HCT116 (cell line): Measurements from ENCODE around the gene SQSTM1.

Source experiments
- CBX3 ChIP-seq: IDR thresholded peaks from 2 replicates; pipeline ENCODE4 v1.6.1; 2012; ENCODE audit warnings: low read depth
- CEBPB ChIP-seq: IDR thresholded peaks from 2 replicates; pipeline ENCODE4 v1.6.1; 2012; ENCODE audit warnings: low read depth
- POLR2A ChIP-seq: IDR thresholded peaks from 2 replicates; pipeline ENCODE4 v1.7.0; 2011; ENCODE audit warnings: borderline replicate concordance; ENCODE audit not compliant: insufficient read depth, insufficient read length; ENCODE audit errors: extremely low read depth
- POLR2AphosphoS5 ChIP-seq: IDR thresholded peaks from 2 replicates; pipeline ENCODE4 v1.6.1; 2011; ENCODE audit warnings: mild to moderate bottlenecking, low read depth, low read length, moderate library complexity
- TCF7L2 ChIP-seq: IDR thresholded peaks from 2 replicates; pipeline ENCODE4 v1.7.0; 2011; ENCODE audit warnings: borderline replicate concordance, inconsistent platforms; ENCODE audit not compliant: insufficient read depth, insufficient read length; ENCODE audit errors: extremely low read depth
- ZNF274 ChIP-seq: fragments of 200-500 bp; sonication (Bioruptor generic); IDR thresholded peaks from 2 replicates; pipeline ENCODE4 v1.6.1; 2014; ENCODE audit warnings: mild to moderate bottlenecking, low read depth, low read length, inconsistent platforms
- TF ChIP-seq, protein P1 (sequence below), 3 experiments: fragments of 200-600 bp in 1 of 3; sonication (generic) in 1 of 3; IDR thresholded peaks in 2 of 3; conservative IDR thresholded peaks in 1 of 3; 2 replicates each; pipeline ENCODE4 v1.5.1; 2012 to 2017; ENCODE audit warnings: low read depth in 2 of 3, low read length in 2 of 3, antibody characterized with exemption in 1 of 3, borderline replicate concordance in 1 of 3, control low read depth in 1 of 3, mild to moderate bottlenecking in 1 of 3, mixed read lengths in 1 of 3, mixed run types in 1 of 3, moderate library complexity in 1 of 3; ENCODE audit not compliant: insufficient read depth in 1 of 3

DNA sequence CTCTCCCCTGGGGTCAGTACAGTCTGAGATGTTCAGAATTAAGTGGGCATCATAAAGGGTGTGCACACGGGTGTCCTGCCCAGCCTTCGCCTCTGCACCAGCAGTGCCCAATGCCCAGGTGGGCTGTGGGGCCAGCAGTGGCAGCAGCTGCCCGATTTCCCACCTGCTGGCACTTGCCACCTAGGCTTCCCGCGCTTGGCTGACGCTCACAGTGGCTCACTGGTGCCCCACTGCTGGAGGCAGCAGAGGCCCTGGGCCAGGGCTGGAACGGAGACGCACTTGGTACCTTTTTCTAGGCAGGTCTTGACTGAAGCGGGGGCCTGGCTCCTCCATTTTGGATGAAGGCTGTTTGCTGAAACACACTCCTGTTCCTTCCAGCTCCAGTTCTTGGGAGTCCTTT lies 20.9 kb downstream of the SQSTM1 start:
- TF ChIP-seq, protein P1, sequence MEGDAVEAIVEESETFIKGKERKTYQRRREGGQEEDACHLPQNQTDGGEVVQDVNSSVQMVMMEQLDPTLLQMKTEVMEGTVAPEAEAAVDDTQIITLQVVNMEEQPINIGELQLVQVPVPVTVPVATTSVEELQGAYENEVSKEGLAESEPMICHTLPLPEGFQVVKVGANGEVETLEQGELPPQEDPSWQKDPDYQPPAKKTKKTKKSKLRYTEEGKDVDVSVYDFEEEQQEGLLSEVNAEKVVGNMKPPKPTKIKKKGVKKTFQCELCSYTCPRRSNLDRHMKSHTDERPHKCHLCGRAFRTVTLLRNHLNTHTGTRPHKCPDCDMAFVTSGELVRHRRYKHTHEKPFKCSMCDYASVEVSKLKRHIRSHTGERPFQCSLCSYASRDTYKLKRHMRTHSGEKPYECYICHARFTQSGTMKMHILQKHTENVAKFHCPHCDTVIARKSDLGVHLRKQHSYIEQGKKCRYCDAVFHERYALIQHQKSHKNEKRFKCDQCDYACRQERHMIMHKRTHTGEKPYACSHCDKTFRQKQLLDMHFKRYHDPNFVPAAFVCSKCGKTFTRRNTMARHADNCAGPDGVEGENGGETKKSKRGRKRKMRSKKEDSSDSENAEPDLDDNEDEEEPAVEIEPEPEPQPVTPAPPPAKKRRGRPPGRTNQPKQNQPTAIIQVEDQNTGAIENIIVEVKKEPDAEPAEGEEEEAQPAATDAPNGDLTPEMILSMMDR (IDR thresholded peaks at IDR 0.05 in 2 of 3, conservative IDR thresholded peaks at IDR 0.05 in 1 of 3; ENCODE audit: borderline replicate concordance in 1 of 3, insufficient read depth in 1 of 3, low read depth in 2 of 3, low read length in 2 of 3): no peak
- TF ChIP-seq TCF7L2 (no peak), POLR2A (no peak), POLR2AphosphoS5 (no peak), ZNF274 (no peak), CEBPB (no peak), CBX3 (no peak)
